ENCODE data around the gene ASMT.

DNA sequence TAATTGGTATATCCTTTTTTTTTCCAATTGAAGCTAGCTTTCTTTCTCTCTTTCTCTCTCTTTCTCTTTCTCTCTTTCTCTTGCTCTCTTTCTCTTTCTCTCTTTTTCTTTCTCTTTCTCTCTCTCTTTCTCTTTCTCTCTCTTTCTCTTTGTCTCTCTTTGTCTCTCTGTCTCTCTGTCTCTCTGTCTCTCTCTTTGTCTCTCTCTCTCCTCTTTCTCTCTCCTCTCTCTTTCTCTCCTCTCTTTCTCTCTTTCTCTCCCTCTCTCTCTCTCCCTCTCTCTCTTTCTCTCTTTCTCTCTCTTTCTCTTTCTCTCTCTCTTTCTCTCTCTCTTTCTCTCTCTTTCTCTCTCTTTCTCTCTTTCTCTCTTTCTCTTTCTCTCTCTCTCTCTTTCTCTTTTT is 66.6 kb downstream of the ASMT start:
- TF ChIP-seq, protein P1, sequence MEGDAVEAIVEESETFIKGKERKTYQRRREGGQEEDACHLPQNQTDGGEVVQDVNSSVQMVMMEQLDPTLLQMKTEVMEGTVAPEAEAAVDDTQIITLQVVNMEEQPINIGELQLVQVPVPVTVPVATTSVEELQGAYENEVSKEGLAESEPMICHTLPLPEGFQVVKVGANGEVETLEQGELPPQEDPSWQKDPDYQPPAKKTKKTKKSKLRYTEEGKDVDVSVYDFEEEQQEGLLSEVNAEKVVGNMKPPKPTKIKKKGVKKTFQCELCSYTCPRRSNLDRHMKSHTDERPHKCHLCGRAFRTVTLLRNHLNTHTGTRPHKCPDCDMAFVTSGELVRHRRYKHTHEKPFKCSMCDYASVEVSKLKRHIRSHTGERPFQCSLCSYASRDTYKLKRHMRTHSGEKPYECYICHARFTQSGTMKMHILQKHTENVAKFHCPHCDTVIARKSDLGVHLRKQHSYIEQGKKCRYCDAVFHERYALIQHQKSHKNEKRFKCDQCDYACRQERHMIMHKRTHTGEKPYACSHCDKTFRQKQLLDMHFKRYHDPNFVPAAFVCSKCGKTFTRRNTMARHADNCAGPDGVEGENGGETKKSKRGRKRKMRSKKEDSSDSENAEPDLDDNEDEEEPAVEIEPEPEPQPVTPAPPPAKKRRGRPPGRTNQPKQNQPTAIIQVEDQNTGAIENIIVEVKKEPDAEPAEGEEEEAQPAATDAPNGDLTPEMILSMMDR (conservative IDR thresholded peaks at IDR 0.05), result no peak
- no peak for TF ChIP-seq ZFX (IDR thresholded peaks at IDR 0.05)
